ENCODE data around the gene GFOD1.

- no peak for TF ChIP-seq CTCF (IDR thresholded peaks at IDR 0.05; ENCODE audit: low read depth, low read length, poor library complexity, severe bottlenecking)
- no peak for TF ChIP-seq EZH2phosphoT487 (IDR thresholded peaks at IDR 0.05; ENCODE audit: borderline replicate concordance, low read length)
Measured at GRCh38 chr6:13334953-13335352, 152.4 kb downstream of the GFOD1 start.
